Stimulated activated naive CD4-positive, alpha-beta T cell treated with Interleukin-2 at 50 U/mL for 16 hours (primary cell): ENCODE measurements around the gene STIM2.

ENCODE experiments used
- DNase-seq: peaks from one replicate; lab custom pipeline; 2025; lab: John Stamatoyannopoulos, UW

STIM2 gene

DNA sequence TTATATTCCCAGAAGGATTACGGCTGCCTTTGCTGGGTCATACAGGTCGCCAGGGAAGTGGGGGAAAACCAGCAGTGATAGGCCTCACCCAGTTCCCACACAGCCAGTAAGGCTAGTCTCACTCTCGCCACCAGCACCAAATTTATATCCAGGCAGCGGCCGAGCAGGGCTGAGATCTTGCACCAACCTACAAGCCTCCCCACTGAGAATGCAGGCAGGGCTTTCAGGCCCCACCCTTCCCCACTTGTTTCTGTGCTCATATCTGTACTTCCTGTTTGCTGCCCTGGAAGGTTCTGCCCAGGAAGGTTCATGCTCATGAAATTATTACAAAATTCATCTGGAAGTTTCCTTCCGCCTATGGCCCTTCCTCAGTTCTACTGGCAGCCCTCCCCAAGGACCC lies 179.7 kb downstream of the STIM2 start:
- DNase-seq = no peak

DNA sequence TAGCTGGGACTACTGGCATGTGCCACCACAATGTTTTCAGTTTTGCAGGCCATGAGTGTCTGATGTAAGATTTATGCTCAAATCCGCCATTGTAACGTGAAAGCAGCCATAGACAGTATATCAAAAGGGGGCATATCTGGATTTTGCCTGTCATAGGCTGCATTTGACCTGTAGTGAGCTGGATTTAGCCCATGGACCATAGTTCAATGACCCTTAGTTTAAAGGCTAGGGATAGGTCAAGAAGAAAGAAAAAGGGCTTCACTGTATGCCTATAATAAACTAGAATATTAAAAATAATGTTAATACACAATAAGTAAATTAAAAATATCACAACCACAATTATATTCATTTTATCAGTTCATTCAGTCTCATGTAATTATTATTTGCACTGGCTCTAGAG lies 181.8 kb downstream of the STIM2 start:
- DNase-seq = no peak

DNA sequence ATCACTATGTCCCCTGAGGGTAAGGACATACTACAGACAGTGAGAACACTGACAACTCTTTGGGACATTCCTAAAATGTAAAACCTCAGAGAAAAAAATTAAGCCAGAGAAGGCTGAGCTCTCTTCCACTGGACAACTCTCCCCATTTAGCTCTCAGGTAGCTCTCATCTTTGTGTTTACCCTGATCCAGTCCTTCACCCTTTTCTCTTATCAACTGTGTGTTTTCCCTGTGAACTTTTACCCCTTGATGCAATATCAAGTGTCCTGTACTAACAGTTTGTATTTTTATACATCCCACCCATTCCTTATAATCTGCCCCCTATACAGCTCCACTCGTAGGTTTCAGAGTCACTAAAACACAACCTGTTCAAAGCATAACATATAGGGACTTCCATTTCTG lies 182.6 kb downstream of the STIM2 start:
- DNase-seq = no peak

DNA sequence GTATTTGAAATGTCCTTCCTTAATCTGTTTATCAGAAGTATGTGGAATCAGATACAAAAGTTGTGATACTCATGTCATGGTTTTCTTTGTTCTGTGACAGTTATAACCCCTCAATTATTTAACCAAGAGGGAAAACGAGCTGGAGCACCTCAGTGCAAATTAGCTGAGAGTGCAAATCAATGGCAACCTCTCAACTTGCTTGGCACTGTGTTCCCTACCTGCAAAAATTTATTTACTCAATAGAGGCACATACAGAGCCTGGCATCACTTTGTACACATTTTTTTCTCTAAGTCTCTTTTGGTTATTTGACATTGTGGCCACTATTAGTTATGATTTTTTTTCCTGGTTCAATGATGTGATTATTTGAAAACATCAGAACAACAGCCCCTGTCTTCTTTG lies 186.2 kb downstream of the STIM2 start:
- no peak for DNase-seq

DNA sequence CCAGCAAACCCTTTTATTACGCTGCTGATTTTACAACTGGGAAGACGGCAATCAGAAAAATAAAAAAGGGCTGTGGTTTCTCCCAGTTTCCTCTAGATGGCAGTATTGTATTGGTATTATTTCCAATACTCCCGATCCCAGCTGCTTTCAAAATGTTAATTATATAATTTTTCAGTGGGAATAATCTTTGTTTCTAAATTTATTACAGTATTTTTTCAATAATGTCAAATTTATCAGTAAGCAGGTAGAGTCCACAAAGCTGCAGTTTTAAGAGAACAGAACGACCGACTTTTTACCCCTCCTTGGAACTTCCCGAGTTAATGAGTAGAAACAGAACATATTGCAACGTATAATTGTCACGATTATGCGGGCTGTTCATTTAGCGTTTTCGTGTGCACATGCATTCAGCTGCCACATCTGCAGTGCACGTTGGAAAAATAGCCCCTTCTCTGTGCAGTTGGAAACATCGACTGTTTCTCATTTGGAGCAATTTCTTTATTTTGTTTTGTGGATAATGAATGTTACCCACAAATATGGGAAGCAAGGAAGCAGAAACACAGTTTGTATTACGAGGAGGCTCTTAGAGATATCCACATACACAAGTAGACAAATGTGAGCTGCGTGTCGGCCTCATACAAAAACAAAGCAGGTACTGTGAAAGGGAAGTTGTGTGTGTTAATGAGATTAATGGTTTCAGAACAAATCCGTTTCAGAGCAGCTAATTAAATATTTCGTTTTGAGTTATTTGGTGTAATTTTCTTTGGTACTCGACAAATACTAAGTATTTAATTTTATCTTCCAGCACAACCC lies 188.0 kb downstream of the STIM2 start:
- DNase-seq = no peak

DNA sequence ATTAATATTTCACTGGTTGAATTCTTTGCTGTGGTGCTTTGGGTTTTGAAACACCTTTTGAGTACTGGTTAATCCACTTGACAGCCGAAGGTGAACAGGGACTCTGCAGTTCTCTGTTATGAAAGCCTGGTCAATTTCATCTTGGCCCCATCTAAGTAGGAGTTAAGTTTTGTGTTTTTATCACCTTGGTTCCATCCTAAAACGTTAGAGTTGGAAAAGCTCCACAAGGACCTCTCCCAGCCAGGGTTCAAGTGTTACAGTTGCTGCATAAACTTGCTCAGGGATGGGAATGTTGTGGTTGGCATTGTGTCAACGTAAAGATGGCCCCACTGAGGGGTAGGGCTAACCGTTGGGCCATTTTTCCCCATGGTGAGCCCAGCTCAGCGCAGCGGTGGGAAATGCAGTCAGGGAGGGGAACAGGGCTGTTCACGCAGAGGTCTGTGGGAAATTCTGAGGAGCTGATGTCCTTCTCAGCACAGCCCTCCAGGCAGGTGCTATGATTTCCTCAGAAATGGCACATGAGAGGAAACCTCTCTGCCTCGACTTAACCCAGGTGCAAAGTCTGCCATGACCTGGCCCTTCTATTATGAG lies 188.7 kb downstream of the STIM2 start:
- no peak for DNase-seq

DNA sequence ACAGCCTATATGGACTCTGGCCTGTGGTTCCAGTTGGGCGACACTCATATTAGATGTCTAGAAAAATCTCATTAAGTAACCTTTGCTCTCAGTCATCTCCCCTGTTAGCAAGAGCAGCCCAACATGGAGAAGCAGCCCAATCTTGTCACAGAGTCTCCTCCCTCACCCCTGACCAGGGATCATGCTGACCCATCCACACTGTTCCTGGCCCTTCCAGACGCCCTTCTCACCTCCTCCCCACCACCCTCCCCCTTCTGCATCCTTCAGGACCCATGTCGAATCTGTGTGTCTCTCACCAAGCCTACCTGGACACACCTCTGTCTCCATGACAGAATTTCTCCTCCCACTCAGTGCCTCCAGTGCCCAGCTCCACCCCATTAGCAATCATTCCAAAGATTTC lies 190.1 kb downstream of the STIM2 start:
- no peak for DNase-seq

DNA sequence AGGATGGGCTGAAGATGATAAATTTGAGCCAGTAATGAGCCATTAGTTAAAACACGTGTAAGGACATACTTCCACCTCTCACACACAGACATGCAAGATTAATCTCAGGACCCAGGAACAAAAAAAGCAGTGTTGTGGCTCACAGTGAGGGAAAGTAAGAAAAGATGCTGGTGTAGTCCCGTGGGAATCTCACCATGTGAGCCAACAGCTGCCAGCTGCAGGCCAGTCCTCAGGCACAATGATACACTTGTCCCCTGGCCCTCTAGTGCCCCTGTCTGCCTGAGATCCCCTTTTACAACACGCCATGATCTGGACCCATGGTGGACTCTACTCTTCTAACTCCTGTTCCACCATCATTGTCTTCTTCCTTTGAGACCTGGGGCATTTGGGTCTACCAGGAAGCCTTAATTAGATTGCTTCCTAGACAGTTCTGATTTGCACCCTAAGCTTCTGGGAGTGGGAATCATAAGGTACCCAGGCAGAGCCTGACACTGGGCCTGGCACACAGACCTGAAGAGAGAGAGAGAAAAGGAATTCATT lies 194.7 kb downstream of the STIM2 start:
- DNase-seq = no peak

DNA sequence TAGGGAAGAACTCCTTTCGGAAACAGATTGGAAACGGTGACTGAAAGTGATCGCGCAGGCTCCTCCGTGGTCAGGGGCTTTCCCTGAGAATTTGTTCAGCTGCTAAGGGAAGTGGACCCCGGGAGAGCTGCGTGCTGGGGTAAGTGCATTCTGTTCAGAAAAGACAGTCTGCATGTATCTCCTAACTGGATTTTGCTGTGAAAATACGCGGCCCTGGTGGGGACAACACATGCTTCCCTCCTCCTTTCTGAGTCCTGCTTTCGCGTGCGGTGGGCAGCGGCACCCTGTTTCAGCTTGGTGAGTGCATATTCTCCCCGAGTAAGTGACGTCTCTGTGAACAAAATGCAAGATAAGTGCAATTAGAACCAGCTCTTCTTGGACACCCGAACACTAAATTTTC lies 195.6 kb downstream of the STIM2 start:
- no peak for DNase-seq

DNA sequence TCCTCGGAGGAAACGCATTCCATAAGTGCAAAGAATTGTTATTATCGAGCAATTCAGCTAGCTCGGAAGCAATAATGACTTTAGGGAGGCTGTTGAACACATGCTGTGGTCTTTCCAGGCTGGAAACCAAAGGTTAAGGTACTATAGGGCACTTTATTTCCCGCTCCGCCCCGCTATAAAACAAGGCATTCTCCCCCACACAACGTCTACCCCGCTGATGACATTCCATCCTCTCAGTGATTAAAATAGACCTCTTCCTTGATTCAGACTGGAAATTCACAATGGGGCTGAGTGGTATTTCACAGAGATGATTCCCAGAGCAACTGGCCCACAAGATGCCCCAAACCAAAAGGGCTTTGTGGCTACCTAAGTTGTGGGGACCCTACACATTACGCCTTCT lies 196.4 kb downstream of the STIM2 start:
- DNase-seq = no peak

DNA sequence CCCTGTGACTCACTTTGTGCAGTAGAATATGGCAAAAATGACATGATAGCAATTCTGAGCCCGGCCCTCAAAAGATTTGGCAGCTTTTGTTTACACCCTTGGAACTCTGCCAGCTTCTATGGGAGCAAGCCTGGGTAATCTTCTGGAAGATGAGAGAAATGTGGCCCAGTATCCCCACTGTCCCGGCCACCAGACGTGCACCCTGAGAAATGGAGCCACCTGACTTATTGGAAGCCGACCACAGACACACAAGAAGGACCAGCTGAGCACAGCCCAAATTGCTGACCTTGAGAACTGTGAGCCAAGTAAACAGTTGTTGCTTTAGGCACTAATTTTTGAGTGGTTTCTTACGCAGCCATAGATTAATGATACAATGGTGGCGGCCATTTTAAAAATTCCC lies 197.0 kb downstream of the STIM2 start:
- no peak for DNase-seq

DNA sequence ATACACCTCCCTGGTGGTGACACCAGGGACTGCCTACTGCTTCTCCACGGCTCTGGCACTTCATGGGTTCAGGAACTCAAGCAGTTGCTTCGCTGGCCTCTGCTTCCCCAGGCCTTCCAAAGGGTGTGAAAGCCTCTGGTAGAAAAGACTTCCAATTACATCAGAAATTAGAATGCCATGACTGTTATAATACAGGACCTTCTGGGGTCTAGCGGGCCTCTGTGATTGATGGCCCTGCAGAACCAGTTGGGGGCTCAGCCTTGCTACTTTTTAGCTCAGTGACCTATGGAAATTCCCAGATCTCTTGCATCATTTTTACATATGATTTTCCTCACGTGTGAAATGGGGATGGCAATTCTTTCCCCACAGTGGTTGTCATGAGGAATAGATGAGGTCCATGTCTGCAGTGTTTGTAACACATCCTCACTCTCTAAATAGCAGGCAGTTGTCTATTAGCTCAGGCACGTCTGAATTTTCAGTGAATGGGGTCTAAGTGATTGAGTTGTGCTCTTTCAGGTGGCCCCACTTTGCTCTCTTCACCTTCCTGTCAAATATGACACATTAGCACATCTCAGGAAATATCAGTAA lies 198.3 kb downstream of the STIM2 start:
- DNase-seq = no peak

DNA sequence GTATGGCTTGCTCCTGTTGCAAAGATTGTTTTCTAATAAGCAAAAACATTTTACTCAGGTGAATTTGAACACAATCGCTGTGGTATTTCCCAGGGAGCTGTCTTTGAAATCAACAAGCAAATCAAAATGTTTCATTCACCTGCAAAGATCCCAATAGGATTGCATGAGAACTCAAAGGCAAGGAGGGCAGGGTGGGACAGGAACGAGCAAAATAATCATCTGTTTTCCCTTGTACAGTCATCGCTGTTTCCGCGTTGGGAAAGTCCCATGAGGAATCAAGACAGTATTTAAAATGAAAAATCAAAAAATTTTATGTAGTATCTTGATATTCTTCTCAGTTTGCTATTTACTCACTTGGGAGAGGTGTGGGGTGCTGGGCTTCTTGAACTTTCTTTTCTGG lies 198.8 kb downstream of the STIM2 start:
- DNase-seq = no peak

DNA sequence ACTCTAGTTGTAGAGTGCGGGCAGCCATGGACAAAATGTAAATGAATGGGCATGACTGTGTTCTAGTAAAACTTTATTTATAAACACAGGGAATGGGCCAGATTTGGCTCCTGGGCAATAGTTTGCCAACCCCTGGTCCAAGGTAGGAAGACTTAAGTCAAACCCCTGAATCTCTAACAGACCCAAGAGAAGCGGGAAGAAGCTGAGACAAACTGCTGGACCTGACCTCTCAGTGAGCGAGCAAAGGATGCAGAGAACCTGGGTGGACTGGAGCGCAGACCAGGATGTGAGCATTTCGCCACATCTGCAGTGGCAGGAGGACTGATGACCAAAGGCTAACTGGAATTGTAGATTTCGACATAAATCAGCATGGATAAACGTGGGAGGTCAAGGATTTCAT lies 201.6 kb downstream of the STIM2 start:
- DNase-seq = no peak

DNA sequence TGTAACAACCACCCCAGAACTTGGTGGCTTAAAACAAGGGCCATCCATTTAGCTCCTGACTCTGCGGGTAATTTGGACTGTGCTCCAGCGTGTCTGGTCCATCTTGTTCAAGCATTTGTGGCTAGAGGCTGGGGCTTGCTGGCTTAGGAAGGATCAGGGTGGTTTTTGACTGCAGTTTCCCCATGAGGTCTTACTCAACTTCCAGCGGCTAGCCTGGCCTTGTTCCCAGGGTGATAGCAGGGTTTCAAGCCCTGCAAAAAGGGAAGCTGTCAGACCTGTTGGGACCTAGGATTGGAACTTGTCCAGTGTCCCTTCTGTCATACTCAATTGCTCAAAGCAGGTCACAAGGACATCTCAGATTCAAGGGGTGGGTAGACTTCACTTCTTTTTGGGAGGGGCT lies 205.9 kb downstream of the STIM2 start:
- DNase-seq = no peak

DNA sequence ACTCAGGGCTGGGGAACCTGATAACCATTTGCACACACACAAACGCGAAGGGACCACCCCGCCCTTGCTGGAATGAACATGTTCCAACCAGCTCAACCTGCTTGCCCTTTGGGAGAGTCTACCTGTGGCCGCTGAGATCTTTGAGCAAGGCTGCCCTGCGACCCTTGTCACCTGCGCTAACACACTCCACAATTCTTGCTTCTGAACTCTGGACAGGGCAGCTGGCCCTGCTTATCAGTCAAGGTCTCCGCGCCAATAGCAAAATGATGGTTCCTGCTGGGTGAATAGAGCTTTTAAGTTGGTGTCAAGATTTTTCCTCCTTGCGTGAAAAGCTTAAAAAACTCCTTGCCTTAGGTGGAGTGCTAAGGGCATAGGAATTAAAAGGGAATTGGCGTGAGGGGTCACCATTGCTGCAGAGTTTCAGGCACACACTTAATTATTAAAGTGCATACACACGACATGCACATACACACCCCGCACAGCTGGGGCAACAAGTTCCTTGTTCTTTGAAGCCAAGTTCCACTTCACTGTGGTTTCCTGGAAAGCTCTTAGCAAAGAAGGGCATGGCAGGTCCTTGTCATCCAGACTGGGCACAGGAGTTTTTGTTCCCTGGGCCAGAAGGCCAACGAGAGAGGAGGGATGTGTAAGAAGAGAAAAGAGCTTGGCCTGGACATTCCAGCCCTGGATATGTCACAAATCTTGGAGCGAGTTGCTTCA lies 207.7 kb downstream of the STIM2 start:
- no peak for DNase-seq
